ENCODE results near the gene EHBP1.

- TF ChIP-seq CTCF (IDR thresholded peaks at IDR 0.05) = no peak
- no peak for TF ChIP-seq POLR2A (IDR thresholded peaks at IDR 0.05)
- TF ChIP-seq EP300 (IDR thresholded peaks at IDR 0.05) = no peak
- TF ChIP-seq POLR2AphosphoS5 (IDR thresholded peaks at IDR 0.05) = no peak
Observed at GRCh38 chr2:63053081-63053888, 347.8 kb downstream of the EHBP1 start.

Data from upper lobe of left lung (tissue), 4 donors.